GM12873 (cell line): ENCODE data around the gene DAPK3.

Source experiments
- TF ChIP-seq, protein P1 (sequence below): IDR thresholded peaks from 2 replicates; pipeline ENCODE4 v1.5.1; 2012; ENCODE audit warnings: low read depth, mild to moderate bottlenecking, moderate library complexity, low read length, control low read depth; ENCODE audit not compliant: insufficient read depth; ENCODE audit errors: missing control alignments

DAPK3 gene

GRCh38 chr19:3958836-3959765 lies 11.8 kb downstream of the DAPK3 start:
- TF ChIP-seq, protein P1, sequence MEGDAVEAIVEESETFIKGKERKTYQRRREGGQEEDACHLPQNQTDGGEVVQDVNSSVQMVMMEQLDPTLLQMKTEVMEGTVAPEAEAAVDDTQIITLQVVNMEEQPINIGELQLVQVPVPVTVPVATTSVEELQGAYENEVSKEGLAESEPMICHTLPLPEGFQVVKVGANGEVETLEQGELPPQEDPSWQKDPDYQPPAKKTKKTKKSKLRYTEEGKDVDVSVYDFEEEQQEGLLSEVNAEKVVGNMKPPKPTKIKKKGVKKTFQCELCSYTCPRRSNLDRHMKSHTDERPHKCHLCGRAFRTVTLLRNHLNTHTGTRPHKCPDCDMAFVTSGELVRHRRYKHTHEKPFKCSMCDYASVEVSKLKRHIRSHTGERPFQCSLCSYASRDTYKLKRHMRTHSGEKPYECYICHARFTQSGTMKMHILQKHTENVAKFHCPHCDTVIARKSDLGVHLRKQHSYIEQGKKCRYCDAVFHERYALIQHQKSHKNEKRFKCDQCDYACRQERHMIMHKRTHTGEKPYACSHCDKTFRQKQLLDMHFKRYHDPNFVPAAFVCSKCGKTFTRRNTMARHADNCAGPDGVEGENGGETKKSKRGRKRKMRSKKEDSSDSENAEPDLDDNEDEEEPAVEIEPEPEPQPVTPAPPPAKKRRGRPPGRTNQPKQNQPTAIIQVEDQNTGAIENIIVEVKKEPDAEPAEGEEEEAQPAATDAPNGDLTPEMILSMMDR, result no peak

- TF ChIP-seq, protein P1, result no peak
Measured at GRCh38 chr19:3955688-3956087, 15.2 kb downstream of the DAPK3 start.

- TF ChIP-seq, protein P1, result no peak
Measured at GRCh38 chr19:3954107-3954506, 16.8 kb downstream of the DAPK3 start.

DNA sequence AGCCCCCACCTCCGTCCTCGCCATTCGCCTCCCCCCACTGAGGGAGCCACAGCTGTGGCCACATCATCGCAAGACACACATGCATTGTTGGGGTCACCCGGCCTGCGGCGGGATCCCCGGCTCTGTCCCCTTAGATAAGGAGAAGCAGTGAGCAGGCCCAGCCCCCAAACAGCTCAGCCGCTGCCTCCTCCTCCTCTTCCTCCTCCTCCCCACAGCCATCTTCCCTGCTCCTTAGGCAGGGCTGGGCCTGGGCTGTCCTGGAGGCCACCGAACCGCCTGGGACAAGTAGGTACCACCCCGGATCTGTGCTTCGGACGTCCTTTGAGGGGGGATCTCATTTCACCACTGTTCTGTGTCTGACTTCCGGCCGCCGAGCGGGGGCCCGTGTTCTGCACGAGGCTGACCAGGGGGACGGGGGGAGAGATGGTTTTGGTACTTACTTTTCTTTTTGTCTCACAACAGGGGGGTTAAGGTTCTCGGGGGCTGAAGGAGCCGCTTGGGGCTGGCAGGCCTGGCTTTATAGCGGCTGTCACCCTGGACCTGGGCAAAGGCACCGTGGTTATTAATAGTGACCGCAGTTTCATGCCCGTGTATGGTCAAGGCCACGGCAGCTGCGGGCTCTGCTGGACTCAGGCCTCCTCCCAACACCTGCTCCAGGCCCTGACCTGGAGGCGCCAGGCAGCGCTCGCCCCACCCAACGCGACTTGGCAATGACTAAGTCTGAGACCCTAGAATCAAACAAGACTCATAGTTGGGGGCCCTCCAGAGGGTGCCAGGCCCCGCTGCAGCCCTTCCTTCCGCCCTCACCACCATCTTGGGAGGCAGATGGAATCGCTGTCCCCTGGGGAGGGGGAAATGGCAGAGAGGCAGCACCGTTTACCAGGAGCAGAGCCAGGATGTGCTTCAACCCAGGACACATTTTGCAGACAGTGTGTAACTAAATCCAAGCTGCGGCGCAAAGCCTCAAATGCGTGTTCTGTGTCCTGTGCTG lies 19.7 kb downstream of the DAPK3 start:
- TF ChIP-seq, protein P1, result no peak

DNA sequence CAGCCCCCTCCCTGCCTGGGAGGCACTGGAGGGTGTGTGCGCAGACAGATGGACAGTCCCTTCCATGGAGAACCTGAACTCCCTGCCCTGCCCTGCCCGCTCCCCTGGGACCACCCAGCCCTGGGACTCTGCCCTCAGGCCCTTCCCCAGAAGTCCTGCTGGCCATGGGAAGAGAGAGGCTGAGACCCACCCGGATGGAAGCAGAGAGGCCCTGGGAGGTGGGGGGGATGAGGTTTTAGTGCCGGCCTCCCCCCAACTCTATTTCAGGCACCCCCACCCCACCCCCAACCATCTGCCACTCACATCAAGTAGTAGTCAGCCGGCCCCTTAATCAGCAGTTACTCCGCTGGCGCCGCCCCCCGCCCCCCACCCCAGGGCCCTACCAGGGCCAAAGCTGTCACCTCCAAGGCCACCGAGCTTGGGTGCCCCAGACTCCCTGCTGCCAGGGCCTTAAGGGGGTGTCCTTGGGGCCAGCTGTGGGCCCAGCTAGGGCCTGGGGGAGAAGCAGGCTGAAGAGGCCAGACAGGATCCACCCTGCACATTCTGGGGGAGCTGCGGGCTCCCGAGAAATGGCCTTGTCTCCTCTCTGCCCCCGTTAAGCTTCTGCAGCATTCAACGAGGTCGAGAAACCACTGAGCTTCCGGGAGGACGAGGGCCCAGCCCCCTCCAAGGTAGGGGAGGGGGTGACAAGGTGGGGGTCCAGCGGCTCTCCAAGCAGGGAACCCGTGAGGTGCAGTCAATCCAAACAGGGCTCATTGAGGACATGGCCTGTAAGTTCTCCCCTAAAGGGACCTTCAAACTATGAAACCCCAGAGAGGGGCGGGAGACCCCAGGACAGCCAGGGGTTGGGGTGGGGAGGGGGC lies 20.7 kb downstream of the DAPK3 start:
- TF ChIP-seq, protein P1, result no peak

- TF ChIP-seq, protein P1, result no peak
Measured at GRCh38 chr19:3949294-3949693, 21.6 kb downstream of the DAPK3 start.

DNA sequence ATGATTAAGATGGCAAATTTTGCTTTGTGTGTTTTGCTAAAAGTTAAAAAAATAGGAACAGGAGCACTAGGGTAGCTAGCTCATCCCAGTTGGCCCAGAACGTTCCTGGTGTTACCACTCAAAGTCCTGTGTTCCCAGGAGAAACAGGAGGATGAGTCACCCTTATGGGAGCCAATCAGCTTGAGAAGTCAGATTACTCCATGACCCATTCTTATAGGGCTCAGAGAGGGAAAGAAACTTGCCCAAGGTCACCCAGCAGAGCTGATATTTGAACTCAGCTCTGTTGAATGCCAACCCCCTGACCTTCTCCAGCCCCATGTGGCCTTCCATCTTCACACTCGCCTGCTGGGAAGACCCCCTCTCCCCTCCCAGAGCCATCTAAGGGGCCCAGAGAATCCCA lies 25.1 kb downstream of the DAPK3 start:
- TF ChIP-seq, protein P1, result no peak
